Measurements from ENCODE around the gene AKR7A3.

The AKR7A3 gene

DNA sequence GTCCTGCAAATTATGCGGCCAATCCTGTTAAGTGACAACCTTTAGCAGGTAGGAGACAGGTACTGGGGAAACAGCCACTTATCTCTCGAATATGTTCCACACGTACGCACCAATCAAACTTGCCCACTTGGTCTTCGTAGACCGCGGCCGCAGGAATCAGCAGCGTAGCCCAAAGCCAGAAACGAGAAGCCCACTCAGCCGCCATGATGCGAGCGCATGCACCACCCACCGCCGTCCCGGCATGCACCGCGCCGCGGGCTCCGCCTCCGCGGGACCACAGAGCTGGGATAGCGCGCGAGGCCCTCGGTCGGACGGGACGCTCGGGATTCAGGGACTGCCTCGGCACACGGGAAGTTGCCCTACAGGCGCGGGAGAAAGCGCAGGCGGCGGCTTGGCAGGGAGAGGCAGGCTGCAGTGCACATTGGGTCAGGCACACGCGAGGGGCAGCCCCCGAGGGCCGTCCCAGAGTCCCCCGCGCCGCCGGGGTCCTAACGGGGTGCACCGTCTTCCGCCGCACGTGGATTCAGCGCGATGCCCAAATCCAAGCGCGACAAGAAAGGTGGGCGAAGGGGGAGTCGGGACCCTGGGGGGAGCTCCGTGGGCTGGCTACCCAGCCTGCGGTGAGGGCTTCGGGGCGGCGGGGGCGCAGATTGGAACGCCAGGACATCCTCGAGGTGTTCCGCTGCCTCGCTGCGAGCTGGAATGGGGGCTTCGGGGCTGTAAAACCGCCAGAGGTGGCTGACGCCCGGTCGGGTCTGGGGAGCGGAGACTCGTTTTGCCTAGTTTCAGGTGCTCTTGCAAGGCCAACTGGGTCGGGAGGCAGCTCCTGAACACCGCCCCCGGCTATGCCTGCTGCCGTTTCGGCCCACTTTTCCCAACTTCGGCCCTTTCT, 37.0 kb downstream of the AKR7A3 start, which contains the start of the genes EMC1 and MRTO4:
EMC1 (minus strand) TSS at position 220 of the 892 bp plus-strand sequence; CDS start at position 205, 15 bp downstream.
MRTO4 (plus strand) TSS at position 501 of the 892 bp plus-strand sequence; CDS start at position 532, 31 bp downstream.
- DNase-seq (ENCODE audit: low spot score): peak; percentile 95

DNA sequence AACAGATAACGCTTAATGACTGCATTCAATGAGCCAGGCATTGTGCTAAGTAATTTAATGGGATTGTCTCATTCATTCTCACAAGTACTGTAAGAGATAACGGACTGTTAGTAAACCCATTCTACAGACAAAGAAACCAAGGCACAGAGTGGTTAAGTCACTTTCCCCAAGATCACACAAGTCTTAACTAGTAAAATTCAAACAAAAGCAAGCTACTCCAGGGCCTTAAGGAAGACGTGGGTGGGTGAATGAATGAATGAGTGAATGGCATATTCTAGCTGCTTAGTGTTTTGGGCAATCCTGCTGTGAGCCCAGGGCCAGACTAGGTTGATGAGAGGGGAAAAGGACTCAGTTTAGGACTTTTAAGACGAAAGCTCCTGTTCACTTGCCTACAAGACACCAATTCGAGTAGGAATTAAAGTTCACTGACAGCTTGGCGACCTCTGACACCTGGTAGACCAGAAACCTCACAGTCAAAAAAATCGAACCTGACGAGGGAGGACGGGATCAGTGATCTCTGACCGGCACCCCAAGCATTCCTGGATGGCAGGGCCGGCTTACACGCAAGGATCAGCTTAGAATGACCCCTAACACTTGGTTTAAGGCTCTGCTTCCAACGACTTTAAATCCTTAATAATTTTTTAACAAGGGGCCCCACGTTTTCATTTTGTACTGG, 37.8 kb downstream of the AKR7A3 start:
- no peak for DNase-seq (ENCODE audit: low spot score)

DNA sequence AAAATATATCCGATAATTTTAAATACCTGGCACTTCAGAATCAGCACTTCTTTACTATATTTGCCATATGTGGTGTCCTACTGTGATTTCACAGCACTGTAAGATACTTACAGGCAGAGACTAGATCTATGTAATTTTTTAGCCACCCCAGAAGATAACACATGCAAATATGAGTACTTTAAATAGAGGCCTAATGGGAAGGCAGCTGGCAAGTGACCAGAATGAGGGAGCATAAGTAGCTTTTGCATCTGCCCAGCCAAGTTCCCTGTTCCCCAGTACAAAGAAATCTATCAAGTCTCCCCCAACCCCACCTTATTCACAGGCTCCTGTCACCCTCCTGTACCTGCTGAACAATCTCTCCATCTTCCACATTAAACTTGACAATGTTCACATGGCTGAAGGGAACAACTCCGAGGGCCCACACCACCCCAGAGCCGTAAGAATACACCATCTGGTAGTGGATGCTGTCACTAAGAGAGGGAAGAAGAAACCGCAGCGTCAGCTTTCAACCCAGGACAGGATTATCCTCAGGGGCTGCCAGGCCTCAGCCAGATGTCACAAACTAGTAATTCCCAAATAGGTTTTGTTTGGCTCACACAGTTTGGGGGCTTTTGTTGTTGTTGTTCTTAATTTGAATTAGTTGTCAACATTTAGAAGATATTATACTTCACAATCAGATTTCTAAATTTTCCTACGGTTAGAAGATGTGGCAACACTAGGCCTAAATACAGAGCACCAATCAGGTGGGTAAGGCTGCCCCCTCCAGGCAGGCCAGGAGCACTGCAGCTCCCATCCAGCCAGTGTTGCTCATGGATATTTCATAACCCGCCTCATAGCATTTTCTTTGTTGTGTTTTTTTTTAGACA, 47.7 kb downstream of the AKR7A3 start:
- DNase-seq (ENCODE audit: low spot score): peak; percentile 85

DNA sequence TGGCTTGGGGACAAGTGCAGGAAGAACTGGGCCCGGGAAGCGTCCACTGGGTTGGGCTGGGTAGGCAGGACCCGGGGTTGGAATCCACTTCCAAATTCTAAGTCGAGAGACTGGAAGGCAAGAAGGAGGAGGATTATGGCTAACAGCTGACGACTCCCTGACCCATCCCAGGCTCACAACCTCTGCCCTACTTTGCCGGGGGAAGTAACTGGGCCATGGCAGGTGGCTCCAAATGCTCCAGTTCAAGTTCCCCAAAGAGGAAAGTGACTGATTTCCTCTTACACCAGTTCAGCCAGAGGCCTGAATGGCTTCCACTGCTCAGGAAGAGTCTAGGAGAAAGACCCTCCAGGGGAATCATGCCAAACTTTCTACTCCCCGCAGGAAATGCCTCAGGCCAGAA, 48.7 kb downstream of the AKR7A3 start:
- no peak for DNase-seq (ENCODE audit: low spot score)

DNA sequence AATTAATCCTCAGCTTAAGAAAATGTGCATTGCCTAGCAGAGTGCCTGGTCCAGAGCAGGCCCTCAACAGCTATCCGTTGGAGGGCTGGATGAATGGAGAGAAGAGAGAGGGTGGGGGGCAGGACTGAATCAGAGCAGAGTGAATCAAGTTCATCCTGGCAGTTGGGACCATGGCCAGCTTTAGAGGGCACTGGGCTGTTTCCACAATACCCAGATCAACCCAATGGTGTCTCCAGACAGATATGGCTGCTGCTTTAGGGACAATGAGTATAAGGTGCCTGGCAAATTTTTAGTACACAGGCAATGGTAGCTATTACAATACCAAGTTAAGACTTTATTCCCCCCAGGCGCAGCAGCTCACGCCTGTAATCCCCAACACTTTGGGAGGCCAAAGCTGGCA, 54.3 kb downstream of the AKR7A3 start:
- no peak for DNase-seq (ENCODE audit: low spot score)

Data from D341Med (cell line).